ENCODE measurements around the gene AGTR1. TPM values are rescaled to one million over a fixed set of nuclear protein-coding genes. Genes with fewer than 3 reads are reported as not detected.
"Not testable (repeated sequence)": the region's sequence is repeated elsewhere in the genome, so short reads cannot be mapped to it uniquely, and the experiment has no call there.

Gene AGTR1
- total and polyA plus RNA-seq, 11 donors: 0.40 to 12.6 (median 1.2) TPM

GRCh38 chr3:148750296-148750695 lies 52.6 kb downstream of the AGTR1 start:
- no peaks in the 10 kb centered on the region for H3K9me3 ChIP-seq
- TF ChIP-seq POLR2A (IDR thresholded peaks at IDR 0.05) (no peak), CTCF (IDR thresholded peaks at IDR 0.05) (no peak)
- H3K27ac ChIP-seq: no peak overlapping the region
- ATAC-seq (no peak), DNase-seq (no peak)
- no peaks in the 10 kb centered on the region for H3K36me3 ChIP-seq
- no peaks in the 10 kb centered on the region for H3K4me1 ChIP-seq
- H3K4me3 ChIP-seq: no peak overlapping the region
- intact Hi-C loops (cut with DNase I): no loop called here
- 58 to 71% (median 67%) methylated on average over 3 of the region's 3 CpGs for WGBS, 4 donors
- peaks cover 0 to 3% (median 0%) of the 10 kb centered on the region in 9 donors for H3K27me3 ChIP-seq

DNA sequence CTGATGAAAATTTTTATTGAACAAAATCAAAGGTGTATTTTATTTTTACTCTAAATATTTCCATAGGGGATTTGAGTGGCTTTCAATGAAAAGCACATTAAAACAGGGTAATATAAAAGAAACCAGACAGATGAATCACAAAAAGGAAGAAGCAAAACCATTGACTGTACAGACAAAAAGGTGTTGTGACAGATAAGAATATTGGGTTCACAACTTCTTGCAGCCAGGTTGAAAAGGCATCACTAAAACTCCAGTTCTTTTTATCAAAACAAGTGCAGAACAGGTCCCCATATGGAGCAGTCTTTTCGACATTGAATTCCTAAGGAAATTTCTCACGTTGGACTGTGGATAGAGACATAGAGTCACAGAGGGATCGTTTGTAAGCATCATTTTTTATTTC lies 53.8 kb downstream of the AGTR1 start:
- DNase-seq (no peak), ATAC-seq (no peak)
- 67 to 79% (median 76%) methylated on average over 3 of the region's 3 CpGs for WGBS, 4 donors
- no peaks in the 10 kb centered on the region for H3K4me1 ChIP-seq
- H3K27me3 ChIP-seq: peaks cover 0 to 3% (median 0%) of the 10 kb centered on the region in 9 donors
- intact Hi-C loops (cut with DNase I): no loop called here
- H3K4me3 ChIP-seq: no peak overlapping the region
- H3K9me3 ChIP-seq: no peaks in the 10 kb centered on the region
- no peaks in the 10 kb centered on the region for H3K36me3 ChIP-seq
- H3K27ac ChIP-seq: no peak overlapping the region
- TF ChIP-seq POLR2A (IDR thresholded peaks at IDR 0.05): no peak
- TF ChIP-seq CTCF (IDR thresholded peaks at IDR 0.05): no peak

DNA sequence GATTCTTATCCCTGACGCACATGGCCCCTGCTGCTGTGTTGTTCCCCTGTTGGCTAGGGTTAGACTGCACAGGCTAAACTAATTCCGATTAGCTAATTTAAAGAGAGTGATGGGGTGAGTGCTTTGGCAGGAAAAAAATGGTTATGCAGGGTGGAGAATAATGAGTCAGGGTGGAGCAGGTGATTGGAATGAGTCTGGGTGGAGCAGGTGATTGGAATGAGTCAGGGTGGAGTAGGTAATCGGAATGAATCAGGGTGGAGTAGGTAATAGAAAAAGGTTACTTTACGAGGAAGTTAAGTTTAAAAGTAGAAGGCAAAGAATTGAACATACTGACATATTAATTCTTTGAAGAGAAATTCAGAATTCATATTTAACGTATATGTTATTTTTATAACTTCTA lies 55.7 kb downstream of the AGTR1 start:
- WGBS, 4 donors: 87 to 90% (median 88%) methylated on average over 5 of the region's 5 CpGs
- not testable (repeated sequence) for ATAC-seq

GRCh38 chr3:148755570-148755969 lies 57.9 kb downstream of the AGTR1 start:
- intact Hi-C loops (cut with DNase I): no loop called here
- H3K36me3 ChIP-seq: no peaks in the 10 kb centered on the region
- peaks cover 0 to under 1% (median 0%) of the 10 kb centered on the region in 12 donors for H3K9me3 ChIP-seq
- TF ChIP-seq CTCF (IDR thresholded peaks at IDR 0.05): no peak
- TF ChIP-seq POLR2A (IDR thresholded peaks at IDR 0.05): no peak
- H3K27me3 ChIP-seq: no peaks in the 10 kb centered on the region
- peaks cover 0 to 17% (median 0%) of the 10 kb centered on the region in 12 donors for H3K4me1 ChIP-seq
- ATAC-seq: no peak
- no peak overlapping the region for H3K27ac ChIP-seq
- no peak for DNase-seq
- no peak overlapping the region for H3K4me3 ChIP-seq

More for the DNA sequence above, 55.7 kb downstream of the AGTR1 start:
- intact Hi-C loops (cut with DNase I); H3K27me3 ChIP-seq; H3K36me3 ChIP-seq; H3K9me3 ChIP-seq; DNase-seq; H3K4me3 ChIP-seq; H3K27ac ChIP-seq: not testable (repeated sequence)
- peaks cover 0 to 15% (median 0%) of the 10 kb centered on the region in 12 donors for H3K4me1 ChIP-seq

DNA sequence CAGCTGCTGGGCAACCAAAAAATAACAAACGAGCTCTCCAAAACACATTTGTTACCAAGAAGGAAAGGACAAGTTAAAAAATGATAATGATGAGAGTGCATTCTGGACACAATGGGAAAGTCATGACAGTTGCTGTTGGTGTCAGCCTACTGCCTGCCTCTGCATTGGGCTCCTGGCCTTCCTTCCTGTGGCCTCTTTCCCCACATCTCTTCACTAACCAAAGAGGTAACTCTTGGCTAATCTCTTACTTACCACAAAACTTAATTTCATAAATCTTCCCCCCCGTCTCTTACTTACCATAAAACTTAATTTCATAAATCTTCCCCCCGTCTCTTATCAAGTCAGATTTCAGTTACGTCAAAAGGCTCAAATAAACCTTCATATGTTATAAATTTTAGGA lies 58.6 kb downstream of the AGTR1 start:
- TF ChIP-seq POLR2A (IDR thresholded peaks at IDR 0.05): no peak
- no peak for TF ChIP-seq CTCF (IDR thresholded peaks at IDR 0.05)
- WGBS, 4 donors: 80 to 87% (median 82%) methylated on average over 4 of the region's 4 CpGs
- no peaks in the 10 kb centered on the region for H3K27me3 ChIP-seq
- peaks cover 0 to 17% (median 0%) of the 10 kb centered on the region in 12 donors for H3K4me1 ChIP-seq
- H3K36me3 ChIP-seq: no peaks in the 10 kb centered on the region
- H3K9me3 ChIP-seq: peaks cover 0 to 3% (median 0%) of the 10 kb centered on the region in 12 donors
- ATAC-seq (no peak), DNase-seq (no peak)
- intact Hi-C loops (cut with DNase I): no loop called here
- no peak overlapping the region for H3K4me3 ChIP-seq
- no peak overlapping the region for H3K27ac ChIP-seq

Measured in heart left ventricle (tissue), 16 donors.